Measurements from ENCODE around the gene TIGD3.

TIGD3 gene, protein sequence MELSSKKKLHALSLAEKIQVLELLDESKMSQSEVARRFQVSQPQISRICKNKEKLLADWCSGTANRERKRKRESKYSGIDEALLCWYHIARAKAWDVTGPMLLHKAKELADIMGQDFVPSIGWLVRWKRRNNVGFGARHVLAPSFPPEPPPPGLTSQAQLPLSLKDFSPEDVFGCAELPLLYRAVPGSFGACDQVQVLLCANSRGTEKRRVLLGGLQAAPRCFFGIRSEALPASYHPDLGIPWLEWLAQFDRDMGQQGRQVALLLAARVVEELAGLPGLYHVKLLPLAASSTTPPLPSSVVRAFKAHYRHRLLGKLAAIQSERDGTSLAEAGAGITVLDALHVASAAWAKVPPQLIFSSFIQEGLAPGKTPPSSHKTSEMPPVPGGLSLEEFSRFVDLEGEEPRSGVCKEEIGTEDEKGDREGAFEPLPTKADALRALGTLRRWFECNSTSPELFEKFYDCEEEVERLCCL

DNA sequence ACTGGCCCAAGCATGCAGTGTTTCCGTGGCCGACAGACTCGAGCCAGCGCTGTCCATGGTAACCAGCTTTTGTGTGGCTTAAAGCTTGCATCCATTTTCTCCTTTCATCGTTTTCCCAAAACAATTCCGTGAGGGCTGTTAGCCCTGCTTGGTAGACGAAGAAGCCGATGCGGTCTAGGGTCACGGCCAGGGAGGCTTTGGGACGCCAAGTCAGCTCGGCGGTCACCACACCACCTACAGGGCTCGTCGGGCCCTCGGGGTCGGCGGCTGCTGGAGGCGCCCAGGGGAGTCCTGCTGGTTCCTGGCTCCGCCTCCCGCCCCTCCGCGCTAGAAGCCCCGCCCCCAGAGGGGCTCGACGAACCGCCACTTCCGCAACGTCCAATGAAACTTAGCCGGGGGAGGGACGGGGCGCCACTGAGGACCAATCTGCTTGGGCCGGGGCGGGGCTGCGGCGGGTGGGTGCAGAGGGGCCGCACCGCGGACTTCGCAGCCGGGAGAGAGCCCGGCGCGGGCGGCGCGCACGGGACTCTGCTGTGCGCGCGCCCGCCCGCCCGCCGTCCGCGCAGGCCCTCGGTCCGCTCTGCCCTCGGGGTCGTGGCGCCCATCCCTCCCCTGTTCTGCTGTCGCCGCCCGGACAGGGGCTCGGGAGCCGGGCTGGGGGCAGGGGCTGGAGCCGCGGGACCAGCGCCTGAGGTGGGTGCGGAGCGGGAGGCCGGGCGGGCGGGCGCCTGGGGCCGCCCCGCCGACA lies at the start of gene TIGD3:
Gene TIGD3, plus strand, starts transcription at position 487 of the 748 bp plus-strand sequence. CDS start 1,058 bp downstream, outside the sequence.
- DNase-seq, result peak; percentile 91

DNA sequence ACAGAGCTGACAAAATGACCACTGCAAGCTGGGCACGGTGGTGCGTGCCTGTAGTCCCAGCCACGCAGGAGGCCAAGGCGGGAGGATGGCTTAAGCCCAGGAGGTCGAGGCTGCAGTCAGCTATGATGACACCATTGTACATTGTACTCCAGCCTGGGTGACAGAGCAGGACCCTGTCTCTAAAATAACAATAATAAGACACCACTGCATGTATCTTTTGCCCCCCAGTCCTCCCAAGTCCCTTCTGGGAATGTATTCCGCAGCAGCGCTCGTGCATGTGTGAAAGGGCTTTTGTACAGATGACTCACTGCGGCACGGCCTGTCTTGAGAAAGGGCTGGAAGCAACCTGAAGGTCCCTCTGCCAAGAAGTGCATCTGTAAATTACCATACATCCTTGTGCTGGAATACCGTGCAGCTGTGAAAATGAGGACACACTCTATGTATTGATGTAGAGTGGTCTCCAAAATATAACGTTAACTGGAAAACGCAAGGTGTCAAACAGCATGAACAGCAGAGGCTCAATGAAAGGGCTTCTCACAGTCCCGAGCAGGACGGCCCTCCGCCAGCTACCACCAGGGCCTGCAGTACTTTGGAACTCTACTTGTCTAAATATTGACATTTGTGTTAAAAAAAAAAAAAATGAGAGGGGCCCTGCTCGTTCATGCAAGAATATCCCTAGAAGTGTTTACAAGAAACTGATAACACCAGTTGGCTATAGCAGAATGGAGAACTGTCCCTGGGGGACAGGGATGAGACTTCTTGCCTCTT lies 48.9 kb upstream of the TIGD3 start:
- DNase-seq, result no peak

DNA sequence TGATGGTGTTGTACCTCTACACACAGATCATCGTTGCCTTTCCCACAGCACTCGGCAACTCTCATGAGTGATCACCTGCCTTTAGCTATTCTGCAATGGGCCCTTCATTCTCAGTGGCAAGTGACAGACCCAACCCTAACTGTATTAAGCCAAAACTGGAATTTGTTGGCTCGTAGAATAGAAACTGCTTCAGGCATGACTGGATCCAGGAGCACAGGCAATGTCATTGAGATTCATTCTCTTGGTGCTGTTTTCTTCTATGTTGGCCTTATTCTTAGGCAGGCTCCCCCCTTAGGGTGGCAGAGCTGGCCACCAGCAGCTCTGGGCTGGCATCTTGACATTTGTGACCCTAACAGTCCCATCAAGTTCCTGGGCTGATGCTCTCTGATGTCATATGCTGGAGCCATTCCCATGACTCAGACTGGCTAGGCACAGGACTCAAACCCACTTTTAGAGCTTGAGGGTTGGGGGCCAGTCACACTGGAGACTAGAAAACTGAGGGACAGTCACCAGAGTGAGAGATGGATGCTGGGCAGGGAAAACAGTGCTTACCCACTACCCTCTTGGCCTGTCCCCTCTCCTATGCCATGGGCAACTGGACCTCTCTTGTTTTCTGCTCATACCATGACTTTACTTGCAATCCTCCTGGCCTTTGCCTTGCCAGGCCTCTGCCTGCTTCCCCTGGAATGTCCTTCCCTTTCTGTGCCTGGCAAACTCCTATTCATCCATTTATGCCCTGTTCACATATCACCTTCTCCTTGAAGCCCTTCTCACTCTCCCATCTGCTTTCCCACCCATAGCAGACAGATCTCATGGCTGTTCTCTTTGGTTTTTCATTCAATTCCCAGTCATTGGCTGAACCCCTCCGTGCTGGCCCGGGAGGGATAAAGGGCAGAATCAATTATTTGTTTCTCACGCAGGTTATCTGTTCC lies 47.0 kb upstream of the TIGD3 start:
- DNase-seq, result no peak

DNA sequence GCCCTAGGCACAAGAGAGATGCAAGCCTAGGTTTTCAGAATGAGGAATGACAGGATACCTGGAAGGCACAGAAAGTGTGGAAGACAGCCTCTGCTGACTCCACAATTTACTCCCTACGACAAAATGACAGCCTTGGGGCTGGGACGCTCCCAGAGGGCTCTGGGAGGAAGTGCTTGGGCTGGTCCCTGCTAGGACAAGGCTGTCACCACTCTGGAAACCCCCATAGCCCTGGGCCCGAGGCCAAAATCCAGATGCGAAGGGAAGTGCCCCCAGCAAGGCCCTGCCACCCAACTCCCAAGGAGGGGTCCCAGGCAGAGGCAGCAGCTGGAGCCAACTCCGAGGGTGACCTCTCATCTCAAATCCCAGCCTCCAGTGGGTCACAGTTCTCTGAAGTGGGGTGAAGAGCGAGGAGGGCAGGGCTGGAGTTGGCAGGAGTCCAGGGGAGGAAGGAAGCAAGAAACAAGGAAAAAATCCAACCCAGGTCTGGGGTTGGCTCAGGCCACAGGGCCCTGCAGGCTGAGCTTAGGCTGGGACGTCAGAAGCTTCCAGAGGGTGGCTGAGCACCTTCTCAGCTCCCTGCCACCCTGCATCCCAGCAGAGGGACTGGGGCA lies 46.2 kb upstream of the TIGD3 start:
- no peak for DNase-seq

DNA sequence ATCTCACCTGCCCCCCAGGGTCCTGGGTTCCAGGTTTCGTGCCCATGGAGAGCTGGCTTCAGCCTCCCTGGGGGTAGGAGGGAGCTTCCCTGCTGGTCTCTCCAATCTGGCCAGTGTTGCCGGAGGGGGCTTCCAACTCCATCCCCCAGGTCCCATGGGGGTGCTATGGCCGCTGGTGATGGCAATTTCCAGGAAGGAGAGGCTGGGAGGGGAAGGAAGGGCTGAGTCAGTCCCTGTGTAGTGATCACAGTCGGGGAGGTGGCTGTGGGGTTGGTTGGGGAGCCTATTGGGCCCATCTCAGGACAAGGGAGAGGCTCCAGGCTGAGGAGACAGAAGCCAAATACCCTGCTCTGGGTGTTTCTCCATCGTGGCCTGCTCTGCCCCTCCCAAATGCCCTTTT lies 45.5 kb upstream of the TIGD3 start:
- DNase-seq, result no peak

DNA sequence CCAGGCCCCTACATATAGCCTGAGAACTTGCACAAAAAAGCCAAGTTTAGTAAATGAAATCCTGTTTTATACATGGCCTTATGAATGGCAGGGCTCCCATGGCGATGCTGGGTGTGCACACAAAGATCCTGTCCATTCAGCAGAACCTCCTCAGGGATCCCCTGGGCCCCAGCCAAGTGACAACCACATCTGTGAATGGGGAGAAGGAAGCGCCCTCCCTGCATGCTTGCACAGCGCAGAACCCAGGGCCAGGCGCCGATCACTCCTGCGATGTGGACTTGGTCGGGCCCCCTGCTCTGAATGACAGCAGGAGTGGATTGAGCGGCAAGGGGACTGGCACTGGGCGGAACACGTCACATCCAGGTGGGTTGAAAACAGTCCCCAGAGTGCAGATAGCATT lies 44.3 kb upstream of the TIGD3 start:
- DNase-seq, result no peak

DNA sequence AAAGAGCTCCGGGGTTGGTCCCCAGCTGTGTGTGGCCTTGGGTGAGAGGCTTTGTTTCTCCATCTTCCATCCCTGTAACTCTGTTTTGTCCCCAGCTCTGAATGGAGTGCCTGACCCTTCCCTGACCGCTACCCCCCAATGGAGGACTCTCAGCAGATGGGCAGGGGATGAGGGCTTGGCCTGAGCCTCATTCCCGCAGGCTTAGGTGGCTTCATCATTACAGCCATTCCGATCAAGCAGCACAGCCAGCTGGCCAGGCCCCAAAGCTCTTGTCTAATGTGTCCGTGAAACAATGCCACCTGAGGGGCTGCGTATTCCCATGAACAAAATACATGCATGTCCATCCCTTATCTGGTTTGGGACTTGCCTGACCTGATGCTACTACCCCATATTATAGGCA lies 43.8 kb upstream of the TIGD3 start:
- DNase-seq, result no peak

DNA sequence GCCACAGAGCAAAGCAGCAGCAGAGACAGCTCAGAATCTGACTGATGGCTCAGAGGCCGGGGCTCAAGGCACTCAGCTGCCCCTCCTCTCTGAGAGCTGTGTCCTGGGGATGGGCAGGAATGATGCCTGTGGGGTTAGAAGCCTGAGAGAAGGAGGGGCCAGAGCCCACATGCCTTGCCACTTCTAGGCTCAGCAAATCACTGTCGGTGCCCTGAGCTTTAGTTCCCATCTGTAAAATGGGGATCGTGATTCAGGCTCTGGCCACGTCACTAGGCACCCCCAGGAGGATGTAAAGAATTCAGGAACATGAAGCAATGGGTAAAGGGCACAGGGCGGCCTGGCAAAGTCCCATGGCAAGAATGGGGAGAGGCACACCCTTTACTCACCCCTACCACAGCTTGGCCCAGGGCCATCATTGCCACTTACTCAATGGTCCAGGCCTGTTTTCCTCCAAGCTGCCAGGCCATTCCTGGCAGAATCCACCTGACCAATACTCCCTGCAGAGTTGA lies 43.3 kb upstream of the TIGD3 start:
- DNase-seq, result no peak

DNA sequence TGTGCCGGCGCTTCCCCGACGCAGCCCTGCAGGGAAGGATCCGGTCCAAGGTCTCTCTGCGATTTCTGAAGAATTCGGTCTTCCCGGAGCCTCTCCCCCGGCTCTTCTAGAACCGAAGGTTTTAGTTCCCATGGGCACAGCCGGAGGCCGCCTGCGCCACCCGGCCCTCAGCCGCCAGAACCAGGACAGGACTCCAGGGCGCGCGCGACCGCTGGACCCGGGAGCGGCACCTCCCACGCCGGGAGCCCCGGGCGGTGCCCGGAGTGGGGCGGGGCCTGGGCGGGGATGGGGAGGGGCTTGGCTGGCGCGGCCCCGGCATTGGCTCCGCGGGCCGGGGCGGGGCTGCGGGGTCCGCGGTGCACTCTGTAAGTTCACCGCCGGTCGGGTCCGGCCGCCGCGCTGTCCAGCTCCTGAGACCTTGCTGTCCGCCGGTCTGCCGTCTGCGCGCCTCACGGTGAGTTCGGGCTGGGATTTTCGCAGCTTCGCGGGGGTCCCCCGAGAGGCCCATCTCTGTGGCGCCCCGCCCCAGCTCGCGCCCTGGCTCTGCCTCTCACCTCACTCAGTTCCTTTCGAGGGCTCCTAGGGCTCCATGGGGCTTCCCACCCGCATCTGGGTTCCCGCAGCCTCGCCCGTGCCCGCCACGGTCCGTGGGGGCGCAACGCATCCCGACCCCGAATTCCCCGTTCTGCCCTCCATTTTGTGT lies 39.9 kb upstream of the TIGD3 start, which contains the start of gene CDC42EP2:
Gene CDC42EP2, plus strand, starts transcription at position 366 of the 703 bp plus-strand sequence. CDS start 6,033 bp downstream, outside the sequence.
- DNase-seq, result peak; percentile 35

DNA sequence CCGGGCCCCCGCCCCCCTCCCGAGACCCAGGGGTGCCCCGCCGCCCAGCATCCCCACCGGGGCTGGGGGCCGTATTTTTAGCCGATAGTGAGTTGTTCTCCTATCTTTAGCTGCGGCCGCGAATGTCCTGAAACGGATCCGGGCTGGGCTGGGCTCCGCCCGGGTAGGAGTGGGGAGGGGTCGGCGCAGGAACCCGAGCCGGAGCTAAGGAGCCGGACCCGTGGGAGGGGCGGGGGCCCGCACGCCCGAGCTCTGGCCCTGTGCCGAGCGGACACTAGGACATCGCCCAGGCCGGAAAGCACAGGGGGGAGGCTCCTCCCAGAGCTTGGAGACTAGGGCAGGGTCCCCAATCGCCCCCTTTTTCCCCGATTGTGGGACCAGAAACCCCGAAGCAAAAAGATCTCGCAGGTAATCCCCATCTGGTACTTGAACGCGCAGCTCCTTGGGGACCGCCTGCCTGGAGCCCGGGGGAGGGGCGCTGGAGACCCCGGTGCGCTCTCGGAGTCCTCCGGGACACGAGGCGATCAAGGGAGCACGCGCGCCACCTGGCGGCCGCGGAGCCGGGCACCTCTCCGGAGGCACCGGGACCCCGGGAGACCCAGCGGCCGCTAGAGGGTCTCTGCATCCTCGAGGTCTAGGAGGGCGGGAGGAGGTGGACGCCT lies 39.2 kb upstream of the TIGD3 start:
- DNase-seq, result peak; percentile 15

DNA sequence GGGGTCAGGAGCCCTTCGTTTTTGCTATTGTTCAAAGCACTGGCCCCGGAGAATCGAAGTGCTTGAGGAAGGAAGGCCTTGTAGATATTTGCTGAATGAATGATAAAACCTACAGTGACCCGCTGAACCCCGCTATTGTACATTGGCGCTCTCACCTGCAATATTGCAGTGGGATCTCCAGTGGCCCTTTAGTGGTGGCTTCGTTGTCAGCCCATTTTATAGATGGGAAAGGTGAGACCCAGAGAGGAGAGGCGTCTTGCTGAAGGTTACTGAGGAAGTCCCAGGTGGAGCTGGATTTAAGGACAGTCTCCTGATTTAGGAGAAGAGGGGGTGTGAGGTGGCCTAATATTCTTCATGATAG lies 38.7 kb upstream of the TIGD3 start:
- no peak for DNase-seq

DNA sequence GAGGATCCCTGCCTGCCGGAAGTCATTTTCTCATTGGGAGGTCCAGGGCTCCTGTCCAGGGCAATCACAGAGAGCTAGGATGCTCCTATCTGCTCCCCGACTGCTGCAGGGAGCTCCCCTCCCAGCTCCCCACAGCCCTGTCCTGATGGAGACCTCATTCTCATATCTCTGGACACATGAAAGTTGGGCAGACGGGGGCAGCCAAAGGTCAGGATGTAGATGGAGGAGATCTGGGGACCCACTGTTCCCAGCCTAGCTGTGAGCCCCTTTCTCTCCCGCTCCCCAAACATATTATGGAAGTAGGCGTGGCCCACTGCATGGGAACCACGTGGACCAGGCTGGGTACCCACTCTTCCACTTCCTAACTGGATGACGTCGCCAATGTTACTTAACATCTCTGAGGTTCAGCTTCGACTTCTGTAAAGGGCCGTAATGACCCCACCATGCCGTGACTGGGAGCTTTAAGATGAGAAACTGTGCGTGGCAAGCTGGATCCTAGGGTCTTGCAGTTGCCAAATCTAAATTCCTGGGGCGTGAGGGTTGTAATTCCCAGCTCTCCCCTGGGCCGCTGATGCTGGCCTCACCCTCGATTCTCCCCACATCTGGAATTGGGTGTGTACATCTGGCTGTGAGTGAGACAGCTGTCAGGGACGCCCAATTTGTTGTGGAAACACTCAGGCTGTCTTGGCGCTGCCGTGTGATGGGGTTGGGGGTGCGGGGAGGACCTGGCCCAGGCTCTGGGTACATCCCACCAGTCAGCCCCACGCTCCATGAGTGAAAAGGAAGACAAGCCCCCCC lies 38.1 kb upstream of the TIGD3 start:
- DNase-seq, result no peak

DNA sequence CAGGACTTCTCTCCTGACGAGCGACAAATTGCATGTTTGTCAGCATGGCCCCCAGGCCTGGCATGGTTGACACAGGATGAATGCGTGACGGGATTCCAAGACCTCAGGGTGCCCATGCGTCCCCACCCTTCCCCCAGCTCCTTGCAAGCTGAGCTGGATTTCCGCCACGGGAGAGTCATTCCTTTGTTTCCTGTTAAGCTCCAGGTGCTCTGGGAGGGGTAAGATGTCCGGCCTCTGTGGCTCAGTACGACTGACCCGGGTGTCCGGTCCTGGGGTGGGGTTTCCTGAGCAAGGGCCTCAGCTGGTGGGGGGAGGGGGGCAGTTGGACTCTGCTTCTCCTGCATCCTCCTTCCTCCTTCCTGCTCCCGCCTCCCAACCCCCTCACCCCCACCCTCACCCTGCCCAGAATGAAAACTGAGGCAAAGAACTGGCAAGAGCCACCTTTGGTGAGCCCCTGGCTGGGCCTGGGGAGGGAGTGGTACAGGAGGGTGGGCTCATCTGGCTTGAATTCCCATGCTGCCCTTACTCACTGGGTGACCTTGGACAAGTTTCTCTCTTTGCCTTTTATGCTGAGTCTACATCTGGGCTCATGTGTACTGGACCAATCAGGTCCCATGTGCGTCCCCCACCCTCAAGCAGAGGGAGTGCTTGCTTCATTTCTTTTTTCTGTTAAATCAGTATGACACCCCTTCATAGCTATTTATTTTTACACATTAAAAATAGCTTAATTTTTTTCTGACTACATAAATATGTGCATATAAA lies 37.3 kb upstream of the TIGD3 start:
- peak; percentile 39 for DNase-seq

DNA sequence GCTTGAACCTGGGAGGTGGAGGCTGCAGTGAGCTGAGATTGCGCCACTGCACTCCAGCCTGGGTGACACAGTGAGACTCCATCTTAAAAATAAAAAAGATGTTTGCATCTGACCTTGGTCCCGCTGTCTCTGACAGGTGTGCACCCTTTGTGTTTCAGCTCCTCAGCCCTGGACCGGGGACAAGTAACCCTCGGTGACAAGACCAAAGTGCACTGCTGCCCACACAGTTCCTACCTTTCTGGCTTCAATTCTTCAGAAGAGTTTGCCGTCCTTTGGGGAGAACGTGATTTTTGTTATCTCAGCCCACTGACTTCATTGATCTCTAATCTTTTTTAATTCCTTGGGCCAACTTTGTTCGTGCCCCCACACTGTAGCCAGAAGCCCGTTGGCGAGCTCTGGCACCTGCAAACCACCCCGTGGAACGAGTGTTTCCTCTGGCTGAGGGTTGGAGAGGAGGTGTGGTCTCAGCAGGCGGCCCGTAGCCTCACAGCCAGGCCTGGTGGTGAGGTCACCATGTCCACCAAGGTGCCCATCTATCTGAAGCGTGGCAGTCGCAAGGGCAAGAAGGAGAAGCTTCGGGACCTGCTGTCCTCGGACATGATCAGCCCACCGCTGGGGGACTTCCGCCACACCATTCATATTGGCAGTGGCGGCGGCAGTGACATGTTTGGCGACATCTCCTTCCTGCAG lies 34.0 kb upstream of the TIGD3 start:
- DNase-seq, result no peak

DNA sequence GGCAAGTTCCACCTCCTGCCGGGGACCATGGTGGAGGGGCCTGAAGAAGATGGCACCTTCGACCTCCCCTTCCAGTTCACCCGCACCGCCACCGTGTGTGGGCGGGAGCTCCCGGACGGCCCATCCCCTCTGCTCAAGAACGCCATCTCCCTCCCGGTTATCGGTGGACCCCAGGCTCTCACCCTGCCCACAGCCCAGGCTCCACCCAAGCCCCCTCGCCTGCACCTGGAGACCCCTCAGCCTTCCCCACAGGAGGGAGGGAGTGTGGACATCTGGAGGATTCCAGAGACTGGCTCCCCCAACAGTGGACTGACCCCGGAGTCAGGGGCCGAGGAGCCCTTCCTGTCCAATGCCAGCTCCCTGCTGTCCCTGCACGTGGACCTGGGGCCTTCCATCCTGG lies 33.5 kb upstream of the TIGD3 start:
- DNase-seq, result no peak

DNA sequence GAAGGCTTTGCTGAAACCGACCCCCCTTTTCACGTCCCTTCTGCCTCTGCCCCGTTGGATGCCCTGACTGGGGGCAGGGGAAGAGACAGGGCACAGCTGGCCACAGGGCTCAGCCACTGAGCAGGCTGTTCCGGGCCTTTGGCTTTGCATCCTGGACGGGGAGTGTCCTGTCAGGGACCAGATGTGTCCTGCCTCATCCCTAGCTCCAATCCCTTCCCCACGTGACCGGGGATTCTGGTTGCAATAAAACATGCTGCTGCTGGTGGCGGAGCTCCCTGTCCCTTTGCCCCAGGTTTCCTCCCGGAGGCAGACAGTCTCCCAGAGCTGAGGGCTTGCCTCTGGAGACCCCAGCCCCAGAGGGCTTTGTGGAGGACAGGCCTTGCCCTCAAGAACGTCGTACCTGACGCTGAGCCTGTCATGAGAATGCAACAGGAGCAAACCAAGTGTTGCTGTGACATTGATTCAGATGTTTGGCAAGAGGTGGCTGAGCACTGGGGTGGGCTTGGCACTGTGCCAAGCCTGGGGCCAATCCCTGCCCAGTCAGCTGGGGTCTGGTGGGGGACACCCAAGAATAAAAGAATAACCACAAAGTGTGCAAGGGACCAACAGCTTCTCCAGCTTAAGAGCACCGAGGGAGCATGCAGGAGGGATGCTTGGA lies 32.6 kb upstream of the TIGD3 start:
- DNase-seq, result no peak

DNA sequence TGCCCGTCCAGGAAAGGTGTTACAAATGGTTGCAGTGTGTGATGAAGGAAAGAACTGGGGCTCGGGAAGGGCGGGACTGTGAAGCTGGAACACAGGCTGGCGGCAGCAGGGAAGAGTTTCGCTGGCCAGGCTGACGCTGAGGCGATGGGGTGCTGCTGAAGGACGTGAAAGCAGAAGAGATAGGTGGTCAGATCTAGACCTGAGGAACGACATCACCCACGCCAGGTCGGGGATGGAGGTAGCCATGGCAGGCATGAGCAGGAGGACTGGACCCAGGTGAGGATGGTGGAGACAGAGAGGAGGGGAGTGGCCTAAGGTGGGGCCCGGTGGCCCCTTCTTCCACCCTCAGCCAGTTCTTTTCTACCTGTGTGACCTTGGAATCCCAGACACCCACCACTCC lies 30.7 kb upstream of the TIGD3 start:
- no peak for DNase-seq
